ENCODE data around the gene REST. TPM values are rescaled to one million over a fixed set of nuclear protein-coding genes. Genes with fewer than 3 reads are reported as not detected.

Gene REST
- total and polyA plus RNA-seq, 9 of the 15 experiments (the other 6 are each of a cell fraction or from before 2014, with no cell fraction given): 2.9 to 24.0 (median 19.2) TPM

GRCh38 chr4:56940971-56941370 lies 33.3 kb downstream of the REST start:
- H4K20me1 ChIP-seq (replicated peaks; ENCODE audit: control insufficient read depth, insufficient read depth, low read length): no peaks in the 10 kb centered on the region
- intact Hi-C loops (cut with micrococcal nuclease): no loop called here
- ATAC-seq: no peak
- H3K4me1 ChIP-seq (replicated peaks in 1 of 2; ENCODE audit: control insufficient read depth in 2 of 2, insufficient read depth in 2 of 2, low read length in 2 of 2): no peaks in the 10 kb centered on the region
- peaks cover 4% of the 10 kb centered on the region; the same call in 1 of the 3 replicates for H3K36me3 ChIP-seq (ENCODE audit: control insufficient read depth, insufficient read depth, low read length)
- no peak for DNase-seq (ENCODE audit: extremely low read depth in 1 of 4, low spot score in 3 of 4)
- no peaks in the 10 kb centered on the region for H3K79me2 ChIP-seq (ENCODE audit: control insufficient read depth, insufficient read depth, low read length)
- H3K27ac ChIP-seq (ENCODE audit: extremely low read depth, low read depth, low read length): no peak overlapping the region
- H3K4me2 ChIP-seq (ENCODE audit: insufficient read depth, low read length): no peak overlapping the region
- no peak overlapping the region for H2AFZ ChIP-seq (ENCODE audit: low read depth, low read length)
- no peaks in the 10 kb centered on the region; a peak in 1 of 5 replicates for H3K27me3 ChIP-seq (ENCODE audit: control insufficient read depth in 2 of 2, insufficient read depth in 2 of 2, low read length in 2 of 2)
- no peaks in the 10 kb centered on the region for H3K9me1 ChIP-seq (ENCODE audit: control insufficient read depth, insufficient read depth, low read length)
- CTCF ChIA-PET (ENCODE audit: low intra/inter-chr PET ratio): no interaction called here
- no peak overlapping the region for H3K9ac ChIP-seq (ENCODE audit: insufficient read depth in 1 of 2, low read depth in 2 of 2, low read length in 2 of 2)
- BruUV-seq (replicated peaks): TSS peak; percentile 22
- no peaks in the 10 kb centered on the region for H3K9me3 ChIP-seq (replicated peaks; ENCODE audit: control insufficient read depth, insufficient read depth, low read depth, low read length)
- no peak overlapping the region for H3K4me3 ChIP-seq
- POLR2A ChIA-PET: interaction anchor here (1.7 kb wide), 1 partner anchor 38 kb away, joined by 6 read pairs; the partner anchor contains the start of gene POLR2B
- TF ChIP-seq SRSF7 (optimal IDR thresholded peaks at IDR 0.05; ENCODE audit: low read depth, low read length): no peak
- TF ChIP-seq SMARCC2 (IDR thresholded peaks at IDR 0.05; ENCODE audit: low read depth): no peak
- no peak for TF ChIP-seq EWSR1 (IDR thresholded peaks at IDR 0.05; ENCODE audit: borderline replicate concordance, low read depth, partially characterized antibody)
- TF ChIP-seq HNRNPL (IDR thresholded peaks at IDR 0.05; ENCODE audit: low read depth, low read length): no peak
- TF ChIP-seq SFPQ (IDR thresholded peaks at IDR 0.05; ENCODE audit: low read depth, low read length): no peak
- no peak for TF ChIP-seq E2F3 (CRISPR knock-in tag; IDR thresholded peaks at IDR 0.05)
- no peak for TF ChIP-seq MAX (CRISPR knock-in tag; IDR thresholded peaks at IDR 0.05)
- no peak for TF ChIP-seq POLR2A (conservative IDR thresholded peaks at IDR 0.05)
- TF ChIP-seq MAFG (tag; conservative IDR thresholded peaks at IDR 0.05): no peak
- no peak for TF ChIP-seq NR3C1 (CRISPR knock-in tag; IDR thresholded peaks at IDR 0.05)
- no peak for FAIRE-seq
- in situ Hi-C loops (cut with MboI): no loop called here

Measured in K562 (cell line).